Loucy (cell line): ENCODE results near the gene ICOSLG.
"Not testable (repeated sequence)": the region's sequence is repeated elsewhere in the genome, so short reads cannot be mapped to it uniquely, and the experiment has no call there.

Experiments used
- EZH2phosphoT487 ChIP-seq: fragments of 200-600 bp; IDR thresholded peaks from 2 replicates; pipeline ENCODE4 v1.6.1; 2018; ENCODE audit warnings: antibody characterized with exemption, mild to moderate bottlenecking, moderate library complexity, borderline replicate concordance
- TF ChIP-seq, protein P1 (sequence below): fragments of 200-600 bp; sonication (generic); conservative IDR thresholded peaks from 2 replicates; pipeline ENCODE4 v1.5.1; 2014; ENCODE audit warnings: mild to moderate bottlenecking, antibody characterized with exemption, low read length

DNA sequence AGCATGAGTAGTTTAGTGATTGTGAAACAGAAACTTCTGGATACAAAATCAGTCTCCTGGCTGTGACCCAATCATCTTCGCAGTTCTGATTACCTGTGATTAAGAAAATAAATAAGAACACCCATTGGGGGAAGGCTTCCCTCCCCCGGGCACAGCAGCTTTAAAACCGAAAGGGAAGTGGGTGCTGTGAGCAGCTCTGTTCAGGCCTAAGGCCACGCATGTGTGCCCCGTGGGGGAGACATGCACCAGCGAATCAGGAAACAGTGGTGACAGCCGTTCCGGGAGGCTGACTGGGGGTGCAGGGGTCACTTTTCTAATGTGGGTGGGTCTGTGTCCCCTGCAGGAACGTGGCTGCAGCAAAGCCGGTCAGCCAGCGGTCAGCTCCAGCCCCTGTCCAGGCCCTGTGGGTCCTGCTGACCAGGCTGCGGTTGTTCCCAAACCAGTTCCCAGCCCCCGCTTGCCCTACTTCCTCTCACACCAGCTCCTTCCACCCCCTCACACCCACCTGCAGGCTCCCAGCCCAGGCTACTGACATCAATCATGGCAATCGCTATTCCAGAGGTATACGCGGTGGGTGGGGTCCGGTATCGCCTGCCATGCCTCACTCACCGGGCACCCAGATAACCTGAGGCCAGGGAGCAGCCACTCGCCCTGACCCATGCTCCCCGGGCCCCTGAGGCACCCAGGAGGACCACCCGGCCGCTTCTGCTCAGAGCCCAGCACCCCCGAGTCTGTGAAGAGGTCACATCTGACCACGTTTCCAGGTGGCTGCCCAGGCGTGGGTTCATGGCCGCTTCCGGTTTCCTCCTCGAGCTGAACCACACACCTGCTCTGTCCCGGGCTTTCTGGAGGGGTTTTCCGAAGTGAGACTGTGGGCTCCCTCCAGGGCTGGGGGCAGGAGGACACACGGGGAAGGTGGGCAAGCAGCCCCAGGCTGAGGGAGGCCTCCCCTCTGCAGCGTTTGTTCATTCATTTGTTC is 33.8 kb downstream of the ICOSLG start:
- TF ChIP-seq, protein P1, sequence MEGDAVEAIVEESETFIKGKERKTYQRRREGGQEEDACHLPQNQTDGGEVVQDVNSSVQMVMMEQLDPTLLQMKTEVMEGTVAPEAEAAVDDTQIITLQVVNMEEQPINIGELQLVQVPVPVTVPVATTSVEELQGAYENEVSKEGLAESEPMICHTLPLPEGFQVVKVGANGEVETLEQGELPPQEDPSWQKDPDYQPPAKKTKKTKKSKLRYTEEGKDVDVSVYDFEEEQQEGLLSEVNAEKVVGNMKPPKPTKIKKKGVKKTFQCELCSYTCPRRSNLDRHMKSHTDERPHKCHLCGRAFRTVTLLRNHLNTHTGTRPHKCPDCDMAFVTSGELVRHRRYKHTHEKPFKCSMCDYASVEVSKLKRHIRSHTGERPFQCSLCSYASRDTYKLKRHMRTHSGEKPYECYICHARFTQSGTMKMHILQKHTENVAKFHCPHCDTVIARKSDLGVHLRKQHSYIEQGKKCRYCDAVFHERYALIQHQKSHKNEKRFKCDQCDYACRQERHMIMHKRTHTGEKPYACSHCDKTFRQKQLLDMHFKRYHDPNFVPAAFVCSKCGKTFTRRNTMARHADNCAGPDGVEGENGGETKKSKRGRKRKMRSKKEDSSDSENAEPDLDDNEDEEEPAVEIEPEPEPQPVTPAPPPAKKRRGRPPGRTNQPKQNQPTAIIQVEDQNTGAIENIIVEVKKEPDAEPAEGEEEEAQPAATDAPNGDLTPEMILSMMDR: not testable (repeated sequence)
- TF ChIP-seq EZH2phosphoT487: not testable (repeated sequence)
